Large intestine (tissue), 12 donors: Measurements from ENCODE around the gene C5orf46. TPM values are rescaled to one million over a fixed set of nuclear protein-coding genes. Genes with fewer than 3 reads are reported as not detected.
"Not testable (repeated sequence)": the region's sequence is repeated elsewhere in the genome, so short reads cannot be mapped to it uniquely, and the experiment has no call there.

Experiments used
- DNase-seq, 2 donors: peaks; one replicate each; pipeline versions ENCODE4 v3.0.0 to v3.0.0-alpha.2; 2013
- H3K27ac ChIP-seq: one replicate; pipeline ENCODE4 v1.5.1; 2013; ENCODE audit warnings: low read length
- H3K27me3 ChIP-seq: 2 replicates; pipeline ENCODE4 v1.6.1; 2013; ENCODE audit warnings: low read length; ENCODE audit not compliant: control insufficient read depth, insufficient read depth
- H3K36me3 ChIP-seq: 2 replicates; pipeline ENCODE4 v1.6.1; 2013; ENCODE audit warnings: low read length; ENCODE audit not compliant: control insufficient read depth, insufficient read depth
- H3K4me1 ChIP-seq: one replicate; pipeline ENCODE4 v1.6.1; 2013; ENCODE audit warnings: low read length; ENCODE audit not compliant: control insufficient read depth, insufficient read depth
- H3K4me3 ChIP-seq: one replicate; pipeline ENCODE4 v1.5.1; 2013; ENCODE audit warnings: low read length
- H3K9me3 ChIP-seq: one replicate; pipeline ENCODE4 v1.6.1; 2013; ENCODE audit warnings: mild to moderate bottlenecking, low read depth, low read length, moderate library complexity; ENCODE audit not compliant: control insufficient read depth
- WGBS: methylation state at CpG from one replicate; pipeline ENCODE4 v1.1.5; 2013; ENCODE audit warnings: low lambda C conversion rate; ENCODE audit not compliant: insufficient coverage; 5-methylcytosine and 5-hydroxymethylcytosine counted together
- long read RNA-seq, 11 donors: transcript quantifications; one replicate each; lab custom pipeline, GENCODE V29; 2026
- polyA plus RNA-seq: library from polyadenylated mRNA; unstranded; fragments of 120-200 nt; gene quantifications from one replicate; pipeline ENCODE4 v1.2.1, GENCODE V29; 2013

C5orf46 gene
- not detected for polyA plus RNA-seq
- long read RNA-seq, donor 1: 0 reads
- long read RNA-seq, donor 2: 0 reads
- long read RNA-seq, donor 3: 0 reads
- long read RNA-seq, donor 4: 0 reads
- long read RNA-seq, donor 5: 0 reads
- long read RNA-seq, donor 6: 0 reads
- long read RNA-seq, donor 7: 0 reads
- long read RNA-seq, donor 8: 0 reads
- long read RNA-seq, donor 9: 0 reads
- long read RNA-seq, donor 10: 0 reads
- long read RNA-seq, donor 11: 0 reads

DNA sequence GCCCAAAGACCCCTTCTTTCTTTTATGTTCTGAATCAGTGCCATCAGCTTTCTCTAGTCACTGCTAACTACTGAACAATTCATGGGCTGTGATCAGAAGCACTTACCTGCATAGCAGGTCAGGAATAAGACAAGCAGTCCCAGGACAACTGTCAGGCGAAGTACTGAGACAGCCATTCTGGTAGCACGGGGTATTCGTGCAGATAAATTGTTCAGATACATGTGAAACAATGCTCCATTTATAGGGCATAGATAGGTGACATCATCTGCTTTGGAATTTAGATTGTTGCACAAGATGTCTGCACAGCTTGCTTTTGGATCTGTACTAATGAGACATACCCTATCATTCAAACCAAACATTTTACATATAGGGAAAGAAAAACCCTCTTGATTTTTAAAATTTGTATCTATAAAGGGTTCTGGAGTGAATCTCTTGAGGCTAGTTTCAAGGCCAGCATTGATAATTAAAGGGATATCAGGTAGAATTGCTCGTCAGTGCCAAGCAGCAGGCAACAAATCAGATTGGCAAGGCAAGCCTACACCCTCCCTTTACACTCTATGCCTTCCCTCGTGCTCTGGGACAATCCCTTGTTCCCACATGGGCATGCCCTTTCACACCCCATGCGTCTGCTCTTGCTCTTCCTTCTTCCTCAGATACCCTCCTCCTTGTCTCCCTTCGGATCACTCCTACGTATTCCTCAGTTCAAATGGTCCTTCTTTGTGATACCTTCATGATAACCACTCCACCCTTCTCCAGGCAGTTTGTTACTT is at the start of gene C5orf46:
TSS of gene C5orf46 (minus strand) at position 213 of the 770 bp plus-strand sequence. CDS start at position 176, 37 bp downstream.
- Histone ChIP-seq H3K9me3 (no peaks in the 10 kb centered on the region), H3K27ac (no peak within 1 kb of the TSS)
- DNase-seq: peak in 1 of 2 donors; percentile 31

DNA sequence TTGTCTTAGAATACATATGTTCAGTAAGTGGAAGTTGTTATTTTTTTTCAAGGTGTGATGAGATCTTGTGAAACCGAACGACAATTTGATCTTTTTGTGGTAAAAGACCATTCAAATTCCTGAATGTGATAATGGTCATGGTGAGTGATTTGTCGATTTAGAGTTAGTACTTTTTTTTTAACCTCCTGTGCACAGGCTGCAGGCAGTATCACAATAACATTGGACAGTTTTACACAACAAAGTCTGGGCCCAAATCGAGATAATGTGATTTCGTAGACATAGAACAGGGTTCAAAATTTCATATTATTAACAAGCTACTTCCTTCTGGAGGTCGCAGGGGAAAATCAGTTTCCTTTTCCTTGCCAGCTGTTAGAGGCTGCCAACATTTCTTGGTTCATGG is 48.6 kb upstream of the C5orf46 start:
- H3K27me3 ChIP-seq: no peaks in the 10 kb centered on the region
- H3K9me3 ChIP-seq: no peaks in the 10 kb centered on the region
- H3K27ac ChIP-seq: no peak overlapping the region
- 80% methylated on average over 1 of the region's 6 CpGs for WGBS
- no peaks in the 10 kb centered on the region for H3K4me1 ChIP-seq
- no peaks in the 10 kb centered on the region for H3K36me3 ChIP-seq
- no peak for DNase-seq
- H3K4me3 ChIP-seq: no peak overlapping the region

More for the DNA sequence above, at the start of gene C5orf46:
- no peaks in the 10 kb centered on the region for H3K4me1 ChIP-seq
- WGBS: 95% methylated on average over 3 of the region's 8 CpGs
- H3K4me3 ChIP-seq: no peak within 1 kb of the TSS
- no peaks in the 10 kb centered on the region for H3K27me3 ChIP-seq
- H3K36me3 ChIP-seq: no peaks in the 10 kb centered on the region

DNA sequence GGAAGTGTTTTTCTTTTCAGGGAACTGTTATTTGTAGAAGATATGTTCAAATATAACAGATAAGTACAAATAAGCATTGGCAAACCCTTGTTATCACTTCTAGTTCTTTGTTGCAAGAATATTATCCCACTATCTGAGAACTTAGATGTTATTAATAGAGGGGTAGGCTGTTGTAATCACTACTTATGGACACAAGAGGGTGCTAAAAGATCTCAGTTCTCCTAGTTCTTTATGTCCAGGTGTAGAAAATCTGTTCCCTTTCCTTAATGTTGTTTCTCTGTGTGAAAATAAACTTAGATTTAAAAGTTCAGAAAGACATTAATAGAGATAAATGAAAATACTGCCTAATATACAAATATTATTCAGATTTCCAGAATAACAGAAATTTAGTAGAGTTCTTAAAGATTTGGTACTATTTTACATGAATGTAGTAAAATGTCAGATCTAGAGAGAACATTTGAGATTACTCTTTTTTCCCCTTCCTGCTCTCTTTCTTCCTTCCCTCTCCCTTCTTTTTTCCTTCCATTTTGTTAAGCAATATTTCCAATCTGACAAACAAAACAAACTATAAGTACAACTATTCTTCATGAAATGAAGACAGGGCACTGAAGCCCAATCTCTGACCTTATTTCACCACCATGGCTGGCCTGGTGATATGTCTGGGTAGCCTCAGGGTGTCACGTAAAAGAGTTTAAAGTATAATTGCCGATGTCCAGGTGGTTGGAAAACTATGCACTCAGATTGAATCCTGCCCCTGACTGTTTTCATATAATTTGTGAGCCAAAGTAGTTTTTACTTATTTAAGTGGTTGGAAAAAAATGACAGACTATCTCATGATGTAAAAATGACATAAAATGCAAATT is 43.6 kb upstream of the C5orf46 start:
- DNase-seq: peak; percentile 22 to 35
- no peaks in the 10 kb centered on the region for H3K4me1 ChIP-seq
- no peak overlapping the region for H3K4me3 ChIP-seq
- H3K27ac ChIP-seq: no peak overlapping the region
- WGBS: no CpG with 5 or more reads among the region's 2 CpGs
- H3K36me3 ChIP-seq: no peaks in the 10 kb centered on the region
- no peaks in the 10 kb centered on the region for H3K27me3 ChIP-seq
- H3K9me3 ChIP-seq: no peaks in the 10 kb centered on the region

DNA sequence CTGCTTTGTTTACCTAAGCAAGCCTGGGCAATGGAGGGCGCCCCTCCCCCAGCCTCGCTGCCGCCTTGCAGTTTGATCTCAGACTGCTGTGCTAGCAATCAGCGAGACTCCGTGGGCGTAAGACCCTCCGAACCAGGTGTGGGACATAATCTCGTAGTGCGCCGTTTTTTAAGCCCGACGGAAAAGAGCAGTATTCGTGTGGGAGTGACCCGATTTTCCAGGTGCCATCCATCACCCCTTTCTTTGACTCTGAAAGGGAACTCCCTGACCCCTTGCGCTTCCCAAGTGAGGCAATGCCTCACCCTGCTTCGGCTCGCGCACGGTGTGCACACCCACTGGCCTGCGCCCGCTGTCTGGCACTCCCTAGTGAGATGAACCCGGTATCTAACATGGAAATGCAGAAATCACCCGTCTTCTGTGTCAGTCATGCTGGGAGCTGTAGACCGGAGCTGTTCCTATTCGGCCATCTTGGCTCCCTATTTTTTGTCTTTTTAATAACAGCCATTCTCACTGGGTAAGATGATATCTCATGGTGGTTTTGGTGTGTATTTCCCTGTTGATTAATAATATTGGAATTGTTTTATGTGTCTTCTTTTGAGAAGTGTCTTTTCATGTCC is 40.4 kb upstream of the C5orf46 start:
- not testable (repeated sequence) for H3K4me3 ChIP-seq, H3K27me3 ChIP-seq, DNase-seq, H3K4me1 ChIP-seq, H3K36me3 ChIP-seq, H3K27ac ChIP-seq, H3K9me3 ChIP-seq
- WGBS: no CpG with 5 or more reads among the region's 25 CpGs

DNA sequence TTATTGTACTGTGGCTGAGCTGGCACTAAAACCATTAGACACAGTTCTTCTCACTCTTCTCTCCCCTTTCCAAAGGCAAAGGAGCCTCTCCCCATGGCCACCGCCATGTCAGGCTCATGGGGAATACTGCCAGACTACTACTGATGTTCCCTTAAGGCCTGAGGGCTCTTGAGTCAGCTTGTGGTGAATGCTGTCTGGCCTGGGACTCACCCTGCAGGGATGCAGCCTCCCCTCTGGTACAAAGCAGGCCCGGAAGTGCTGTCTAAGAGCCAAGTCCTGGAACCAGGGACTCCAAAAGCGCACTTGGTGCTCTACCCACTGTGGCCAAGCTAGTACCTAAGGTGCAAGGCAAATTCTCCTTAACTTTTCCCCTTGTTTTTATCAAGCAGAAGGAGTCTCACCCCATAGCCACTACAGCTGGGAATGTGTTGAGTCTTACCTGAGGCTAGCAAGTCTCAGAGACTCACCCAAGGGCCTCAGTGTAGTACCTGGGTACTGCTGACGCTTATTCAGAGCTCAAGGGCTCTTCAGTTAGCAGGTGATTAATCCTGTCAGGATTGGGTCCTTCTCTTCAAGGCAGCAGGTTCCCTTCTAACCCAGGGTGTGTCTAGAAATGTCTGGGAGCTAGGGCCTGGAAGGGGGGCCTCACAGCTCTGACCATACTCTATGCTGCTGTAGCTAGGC is 33.2 kb upstream of the C5orf46 start:
- no CpG with 5 or more reads among the region's 4 CpGs for WGBS
- H3K9me3 ChIP-seq: no peaks in the 10 kb centered on the region

DNA sequence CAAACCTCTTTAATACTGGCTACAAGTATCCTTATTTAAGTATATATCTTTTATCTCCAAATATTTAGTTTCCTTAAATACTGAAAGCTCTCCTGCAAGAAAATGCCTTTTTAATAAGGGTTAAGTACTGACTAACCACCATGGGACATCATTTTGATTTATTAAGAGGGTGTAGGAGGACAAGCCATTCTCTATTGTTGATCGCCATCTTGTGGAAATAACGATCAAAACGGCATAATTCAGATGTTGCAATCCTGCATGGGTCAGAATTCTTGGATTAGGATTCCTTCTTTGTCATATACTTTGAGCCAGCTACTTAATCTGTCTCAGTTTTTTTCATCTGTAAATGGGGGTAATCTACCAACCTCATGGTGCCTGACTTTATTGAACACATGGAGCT is 28.7 kb upstream of the C5orf46 start:
- peak in 1 of 2 donors; percentile 22 for DNase-seq
- Histone ChIP-seq H3K27ac (no peak overlapping the region), H3K9me3 (no peaks in the 10 kb centered on the region), H3K4me3 (no peak overlapping the region), H3K36me3 (no peaks in the 10 kb centered on the region), H3K27me3 (no peaks in the 10 kb centered on the region), H3K4me1 (no peaks in the 10 kb centered on the region)
- WGBS: 17% methylated on average over 3 of the region's 3 CpGs

More for the DNA sequence above, 33.2 kb upstream of the C5orf46 start:
- DNase-seq: no peak
- Histone ChIP-seq H3K4me3 (no peak overlapping the region), H3K36me3 (no peaks in the 10 kb centered on the region), H3K27ac (no peak overlapping the region), H3K4me1 (no peaks in the 10 kb centered on the region), H3K27me3 (no peaks in the 10 kb centered on the region)

DNA sequence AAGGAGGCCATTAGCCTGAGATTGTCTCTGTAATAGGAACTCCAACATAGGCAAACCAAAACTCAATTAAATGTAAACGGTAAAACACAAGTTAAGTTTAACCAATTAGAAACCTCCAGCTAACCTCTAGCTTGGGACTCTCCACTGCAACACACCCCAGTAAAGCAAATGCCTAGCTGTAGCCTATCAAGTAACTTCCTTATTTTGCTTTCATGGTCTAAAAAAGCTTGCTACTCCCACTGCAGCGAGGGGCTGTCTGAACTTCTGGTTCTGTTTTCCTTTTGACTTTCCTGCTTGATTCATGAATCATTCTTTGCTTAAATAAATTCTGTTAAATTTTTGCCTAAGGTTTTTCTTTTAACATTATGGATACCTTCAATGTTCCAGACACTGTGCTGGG is 24.4 kb upstream of the C5orf46 start:
- no peaks in the 10 kb centered on the region for H3K36me3 ChIP-seq
- no peak for DNase-seq
- H3K27ac ChIP-seq: no peak overlapping the region
- WGBS: no CpG with 5 or more reads among the region's 2 CpGs
- H3K4me3 ChIP-seq: no peak overlapping the region
- H3K4me1 ChIP-seq: no peaks in the 10 kb centered on the region
- no peaks in the 10 kb centered on the region for H3K9me3 ChIP-seq
- H3K27me3 ChIP-seq: no peaks in the 10 kb centered on the region

DNA sequence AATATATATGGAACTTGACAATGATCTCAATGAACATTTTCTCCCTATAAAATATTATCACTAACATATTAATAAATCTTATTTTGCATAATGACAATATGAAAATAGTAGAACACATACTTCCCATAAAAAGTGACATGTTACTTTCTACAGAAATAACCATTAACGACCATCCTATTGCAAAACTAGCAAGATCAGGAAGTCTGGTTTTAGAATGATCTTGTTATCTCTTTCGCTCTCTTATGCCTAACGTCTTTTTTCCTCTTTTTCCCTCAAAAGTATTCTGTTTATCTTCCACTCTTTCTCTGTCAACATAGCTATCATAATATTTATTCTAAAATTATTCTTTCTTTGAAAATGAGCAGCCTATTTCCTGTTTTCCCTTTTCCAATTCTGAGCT is 21.6 kb upstream of the C5orf46 start:
- no peak overlapping the region for H3K27ac ChIP-seq
- H3K4me1 ChIP-seq: no peaks in the 10 kb centered on the region
- H3K27me3 ChIP-seq: no peaks in the 10 kb centered on the region
- 43% methylated on average over 2 of the region's 3 CpGs for WGBS
- no peak overlapping the region for H3K4me3 ChIP-seq
- H3K9me3 ChIP-seq: no peaks in the 10 kb centered on the region
- DNase-seq: no peak
- H3K36me3 ChIP-seq: no peaks in the 10 kb centered on the region

DNA sequence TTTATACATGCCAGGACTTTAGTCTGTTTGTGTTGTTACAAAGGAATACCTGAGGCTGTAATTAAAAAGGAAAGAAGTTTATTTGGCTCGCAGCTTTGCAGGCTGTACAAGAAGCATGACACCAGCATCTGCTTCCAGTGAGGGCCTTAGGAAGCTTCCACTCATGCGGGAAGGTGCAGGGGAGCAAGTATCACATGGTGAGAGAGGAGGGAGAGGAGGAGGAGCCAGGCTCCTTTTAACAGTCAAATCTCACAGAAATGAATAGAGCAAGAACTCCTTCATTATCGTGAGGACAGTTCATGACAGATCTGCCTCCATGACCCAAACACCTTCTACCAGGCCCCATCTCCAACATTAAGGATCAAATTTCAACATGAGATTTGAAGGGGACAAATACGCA is 18.7 kb upstream of the C5orf46 start:
- H3K36me3 ChIP-seq: no peaks in the 10 kb centered on the region
- 100% methylated on average over 1 of the region's 4 CpGs for WGBS
- H3K4me1 ChIP-seq: no peaks in the 10 kb centered on the region
- no peaks in the 10 kb centered on the region for H3K27me3 ChIP-seq
- no peaks in the 10 kb centered on the region for H3K9me3 ChIP-seq
- no peak for DNase-seq
- H3K27ac ChIP-seq: no peak overlapping the region
- no peak overlapping the region for H3K4me3 ChIP-seq
